Lower leg skin (tissue), 4 donors: ENCODE results near the gene DAPK2. TPM values are rescaled to one million over a fixed set of nuclear protein-coding genes. Genes with fewer than 3 reads are reported as not detected.

Experiments
- microRNA counts, 2 donors: library from miRNA; unstranded; fragments of <30 nt; microRNA quantifications; one replicate each; lab custom pipeline; 2016
- microRNA-seq, 2 donors: library from miRNA; unstranded; fragments of <30 nt; microRNA quantifications; one replicate each; pipeline ENCODE4, GENCODE V29; 2016; ENCODE audit warnings: borderline replicate concordance in 2 of 2, borderline number of aligned reads in 1 of 2
- total RNA-seq, 4 donors: library from RNA; depleted of rRNA; stranded (reverse); fragments of >200 nt; gene quantifications; one replicate each; pipeline ENCODE4 v1.1.0, GENCODE V29; 2016

DAPK2 gene
- total RNA-seq, 4 donors from 2014 or later, result 10.9 to 27.5 (median 13.3) TPM

MicroRNA genes within 50 kb of the gene (microRNA counts, 767-probe panel; counts per million panel counts)
- 0 to 358 counts per million in 2 donors for microRNA hsa-miR-422a (lab: Ali Mortazavi, UCI)

Small RNAs within 50 kb of the gene (microRNA-seq; reads per million reads assigned to microRNA genes)
- gene MIR422A, result 0 reads per million in 2 donors

Other genes starting within 250 kb of the DAPK2 start
- 100 to 1,000 TPM in 1 of 4 donors, 10 to 100 TPM in 3; 45.5 to 103 (median 88.9) TPM for gene HERC1, start 212.5 kb downstream of the DAPK2 start, total RNA-seq
- gene CIAO2A, start 47.4 kb upstream of the DAPK2 start, total RNA-seq, result 10 to 100 TPM; 18.7 to 36.8 (median 30.7) TPM
- 10 to 100 TPM; 51.3 to 94.9 (median 65.7) TPM for gene SNX1, start 49.5 kb upstream of the DAPK2 start, total RNA-seq
- gene SNX22, start 105.2 kb upstream of the DAPK2 start, total RNA-seq, result 1 to 10 TPM in 1 of 4 donors, under 1 TPM in 2, not detected in 1; 0.12 to 1.6 (median 0.39) TPM
- 100 to 1,000 TPM; 149 to 195 (median 164) TPM for gene PPIB, start 116.5 kb upstream of the DAPK2 start, total RNA-seq